HEK293T (cell line): ENCODE measurements around the gene ADAMTS1.

Source experiments
- CTCF ChIA-PET: fragments of 350-600 bp; formaldehyde crosslinking; extraction: SDS; loops from one replicate; lab custom pipeline; 2021; ENCODE audit warnings: antibody characterized with exemption, inconsistent platforms; lab: Yijun Ruan, JAX
- POLR2A ChIA-PET: fragments of 350-600 bp; formaldehyde crosslinking; extraction: SDS; loops from one replicate; lab custom pipeline; 2020; ENCODE audit warnings: antibody characterized with exemption, inconsistent platforms; lab: Yijun Ruan, JAX
- DNase-seq: peaks from one replicate; pipeline ENCODE4 v3.0.0; 2012; ENCODE audit warnings: mixed read lengths; ENCODE audit errors: extremely low spot score
- ARNT ChIP-seq: fragments of 450-650 bp; IDR thresholded peaks from 2 replicates; pipeline ENCODE4 v1.6.1; 2017; ENCODE audit warnings: mild to moderate bottlenecking
- BHLHE40 ChIP-seq: fragments of 450-650 bp; IDR thresholded peaks from 2 replicates; pipeline ENCODE4 v1.6.1; 2016; ENCODE audit warnings: mild to moderate bottlenecking, moderate library complexity, borderline replicate concordance
- CTBP1 ChIP-seq: fragments of 450-650 bp; IDR thresholded peaks from 2 replicates; pipeline ENCODE4 v1.6.1; 2016; ENCODE audit warnings: borderline replicate concordance
- ELF4 ChIP-seq: fragments of 450-650 bp; IDR thresholded peaks from 2 replicates; pipeline ENCODE4 v1.6.1; 2017; ENCODE audit warnings: antibody characterized with exemption
- FOXA1 ChIP-seq: fragments of 450-650 bp; IDR thresholded peaks from 2 replicates; pipeline ENCODE4 v1.6.1; 2016; ENCODE audit warnings: mild to moderate bottlenecking
- FOXK2 ChIP-seq: fragments of 450-650 bp; IDR thresholded peaks from 2 replicates; pipeline ENCODE4 v1.6.1; 2016; ENCODE audit warnings: mild to moderate bottlenecking
- FOXM1 ChIP-seq: fragments of 450-650 bp; IDR thresholded peaks from 2 replicates; pipeline ENCODE4 v1.6.1; 2017; ENCODE audit warnings: mild to moderate bottlenecking, borderline replicate concordance
- HDGF ChIP-seq: fragments of 450-650 bp; IDR thresholded peaks from 2 replicates; pipeline ENCODE4 v1.6.1; 2017; ENCODE audit warnings: antibody characterized with exemption, borderline replicate concordance
- L3MBTL2 ChIP-seq: fragments of 450-650 bp; conservative IDR thresholded peaks from 2 replicates; pipeline ENCODE4 v1.6.1; 2016; ENCODE audit warnings: mild to moderate bottlenecking
- LEF1 ChIP-seq: fragments of 450-650 bp; IDR thresholded peaks from 2 replicates; pipeline ENCODE4 v1.6.1; 2017; ENCODE audit warnings: mild to moderate bottlenecking, borderline replicate concordance
- NFRKB ChIP-seq: fragments of 450-650 bp; IDR thresholded peaks from 2 replicates; pipeline ENCODE4 v1.6.1; 2016; ENCODE audit warnings: mild to moderate bottlenecking, moderate library complexity
- SP1 ChIP-seq: fragments of 450-650 bp; IDR thresholded peaks from 2 replicates; pipeline ENCODE4 v1.6.1; 2017
- SUZ12 ChIP-seq: fragments of 450-650 bp; IDR thresholded peaks from 2 replicates; pipeline ENCODE4 v1.6.1; 2016; ENCODE audit warnings: mild to moderate bottlenecking
- TARDBP ChIP-seq: fragments of 450-650 bp; IDR thresholded peaks from 2 replicates; pipeline ENCODE4 v1.6.1; 2016
- ZNF384 ChIP-seq: fragments of 450-650 bp; IDR thresholded peaks from 2 replicates; pipeline ENCODE4 v1.6.1; 2016
- TF ChIP-seq, protein P1 (sequence below): fragments of 450-650 bp; IDR thresholded peaks from 2 replicates; pipeline ENCODE4 v1.6.1; 2016

ADAMTS1 gene

DNA sequence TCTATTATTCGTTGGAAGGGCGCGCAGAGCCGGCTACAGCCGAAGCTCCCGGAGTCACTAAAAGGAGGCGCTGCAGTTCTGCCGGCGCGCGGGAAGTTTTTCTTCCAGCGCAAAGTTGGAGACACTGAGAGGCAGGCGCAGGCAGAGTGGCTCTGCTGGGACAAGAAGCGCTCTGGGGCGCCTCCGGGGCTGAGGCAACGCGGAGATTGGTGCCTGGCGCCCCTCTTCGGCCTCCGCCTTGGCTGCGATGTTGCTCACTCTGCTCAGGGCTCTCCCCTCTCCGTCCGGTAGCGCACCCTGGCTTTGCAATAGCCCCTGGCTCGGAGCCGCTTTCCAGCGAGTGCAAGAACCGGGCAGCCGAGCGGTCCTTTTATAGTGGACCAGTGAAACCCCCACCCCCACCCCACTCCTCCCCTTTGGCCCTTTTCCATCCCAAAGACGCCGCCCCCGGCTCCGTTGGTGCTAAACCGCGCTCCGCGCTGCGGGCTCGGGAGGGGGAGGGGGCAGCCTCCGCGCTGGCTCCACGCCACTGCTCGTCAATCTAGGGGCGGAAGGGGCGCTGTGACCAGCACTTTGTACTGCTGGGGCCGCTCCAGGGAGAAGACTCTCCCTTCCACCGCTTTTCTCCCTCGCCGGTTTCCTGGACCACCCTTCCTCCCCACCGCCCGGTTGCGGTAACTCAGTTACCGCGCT lies at the start of gene ADAMTS1:
ADAMTS1 (minus strand) TSS at position 344 of the 693 bp plus-strand sequence. CDS start 455 bp downstream, outside the sequence.
- POLR2A ChIA-PET: interaction anchor here (0.8 to 2.5 kb wide), 20 partner anchors 8 to 122 kb away, joined by 3 to 14 read pairs (median 4); partner anchors contain the start of gene ADAMTS5
- DNase-seq: peak; percentile 85
- CTCF ChIA-PET: interaction anchor here (0.7 to 1.5 kb wide), 3 partner anchors 10 to 855 kb away, joined by 3 to 7 read pairs (median 3); no protein-coding TSS in a partner anchor
- no peak for TF ChIP-seq BHLHE40
- TF ChIP-seq FOXK2: no peak
- TF ChIP-seq ELF4: peak; percentile 81
- TF ChIP-seq, protein P1, sequence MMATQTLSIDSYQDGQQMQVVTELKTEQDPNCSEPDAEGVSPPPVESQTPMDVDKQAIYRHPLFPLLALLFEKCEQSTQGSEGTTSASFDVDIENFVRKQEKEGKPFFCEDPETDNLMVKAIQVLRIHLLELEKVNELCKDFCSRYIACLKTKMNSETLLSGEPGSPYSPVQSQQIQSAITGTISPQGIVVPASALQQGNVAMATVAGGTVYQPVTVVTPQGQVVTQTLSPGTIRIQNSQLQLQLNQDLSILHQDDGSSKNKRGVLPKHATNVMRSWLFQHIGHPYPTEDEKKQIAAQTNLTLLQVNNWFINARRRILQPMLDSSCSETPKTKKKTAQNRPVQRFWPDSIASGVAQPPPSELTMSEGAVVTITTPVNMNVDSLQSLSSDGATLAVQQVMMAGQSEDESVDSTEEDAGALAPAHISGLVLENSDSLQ: 0 out of 2 replicates have a peak, but pooled peaks have one; percentile 41
- no peak for TF ChIP-seq NFRKB
- no peak for TF ChIP-seq SP1
- TF ChIP-seq ARNT: no peak
- no peak for TF ChIP-seq FOXM1
- TF ChIP-seq ZNF384: no peak
- no peak for TF ChIP-seq SUZ12
- no peak for TF ChIP-seq TARDBP
- TF ChIP-seq CTBP1: no peak

GRCh38 chr21:26892151-26892550 lies 46.9 kb upstream of the ADAMTS1 start:
- CTCF ChIA-PET: no interaction called here
- POLR2A ChIA-PET: no interaction called here
- no peak for DNase-seq
- no peak for TF ChIP-seq SP1
- TF ChIP-seq FOXK2: no peak
- TF ChIP-seq NFRKB: no peak
- TF ChIP-seq TARDBP: no peak
- TF ChIP-seq LEF1: no peak
- TF ChIP-seq ZNF384: no peak
- TF ChIP-seq, protein P1: no peak
- no peak for TF ChIP-seq HDGF
- no peak for TF ChIP-seq CTBP1
- no peak for TF ChIP-seq BHLHE40
- TF ChIP-seq L3MBTL2: no peak
- no peak for TF ChIP-seq FOXM1
- no peak for TF ChIP-seq ARNT
- no peak for TF ChIP-seq FOXA1
- no peak for TF ChIP-seq ELF4
- no peak for TF ChIP-seq SUZ12

DNA sequence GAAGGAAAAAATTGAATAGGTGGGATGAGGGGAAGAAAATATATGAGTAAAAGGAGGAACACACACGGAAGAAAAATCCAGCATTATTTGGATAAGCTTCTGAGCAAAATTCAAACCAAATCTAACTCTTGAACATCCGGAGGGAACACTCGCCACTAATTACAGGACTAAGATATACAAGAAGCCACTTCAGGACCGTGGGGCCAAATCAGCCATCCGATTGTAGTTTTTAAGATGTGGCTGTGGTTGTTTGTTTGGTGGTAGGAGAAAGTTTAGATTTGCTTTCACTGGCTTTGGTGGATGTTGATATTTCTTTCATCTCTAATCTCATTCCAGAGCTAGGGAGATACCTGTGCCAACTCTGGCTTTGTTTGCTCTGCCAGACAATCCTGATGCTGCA lies 43.7 kb upstream of the ADAMTS1 start:
- no peak for TF ChIP-seq LEF1
- TF ChIP-seq SUZ12: no peak
- no peak for TF ChIP-seq HDGF
- no peak for DNase-seq
- ChIA-PET CTCF (no interaction called here), POLR2A (no interaction called here)

- TF ChIP-seq ZNF384 (no peak), CTBP1 (no peak), HDGF (no peak), FOXA1 (no peak), FOXM1 (no peak), NFRKB (no peak)
- ChIA-PET CTCF (no interaction called here), POLR2A (no interaction called here)
- no peak for DNase-seq
These were observed 43.0 kb upstream of the ADAMTS1 start for GRCh38 chr21:26888256-26888655.

DNA sequence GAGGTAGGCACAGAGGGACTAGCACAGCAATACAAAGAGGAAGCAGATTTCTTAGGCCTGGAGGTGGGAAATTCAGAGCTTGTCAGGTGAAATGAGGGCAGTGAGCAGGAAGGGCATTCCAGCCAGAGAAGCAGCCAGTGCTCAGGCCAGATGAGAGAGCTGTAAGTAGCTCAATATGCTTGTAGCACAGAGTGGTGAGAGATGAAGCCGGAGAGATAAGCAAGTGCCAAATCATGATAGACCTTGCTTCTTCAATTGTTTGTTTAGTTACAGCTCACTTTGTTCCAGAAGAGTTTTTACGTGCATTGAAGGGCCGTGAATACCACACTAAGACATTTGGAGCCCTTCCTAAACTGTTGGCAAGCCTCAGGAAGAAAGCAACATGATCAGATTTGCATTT lies 42.0 kb upstream of the ADAMTS1 start:
- ChIA-PET CTCF (no interaction called here), POLR2A (no interaction called here)
- no peak for DNase-seq

GRCh38 chr21:26884436-26884835 lies 39.2 kb upstream of the ADAMTS1 start:
- POLR2A ChIA-PET: no interaction called here
- no peak for DNase-seq
- TF ChIP-seq NFRKB (no peak), BHLHE40 (no peak), ZNF384 (no peak), LEF1 (no peak), L3MBTL2 (no peak), FOXM1 (no peak), FOXK2 (no peak), TARDBP (no peak), HDGF (no peak), ELF4 (no peak), ARNT (no peak), SUZ12 (no peak), CTBP1 (no peak), SP1 (no peak), FOXA1 (no peak)
- TF ChIP-seq, protein P1: no peak
- CTCF ChIA-PET: interaction anchor here (0.5 to 1.1 kb wide), 2 partner anchors 681 to 1861 kb away, joined by 3 to 8 read pairs; no protein-coding TSS in a partner anchor

More for the DNA sequence above, 42.0 kb upstream of the ADAMTS1 start:
- TF ChIP-seq SUZ12: no peak
- no peak for TF ChIP-seq LEF1
- TF ChIP-seq FOXM1: no peak
- no peak for TF ChIP-seq FOXA1
- TF ChIP-seq NFRKB: no peak
- no peak for TF ChIP-seq TARDBP
- TF ChIP-seq, protein P1: no peak
- no peak for TF ChIP-seq ZNF384
- TF ChIP-seq CTBP1: no peak
- no peak for TF ChIP-seq HDGF
- no peak for TF ChIP-seq SP1
